ENCODE measurements around the gene GGN. TPM values are rescaled to one million over a fixed set of nuclear protein-coding genes. Genes with fewer than 3 reads are reported as not detected.
"Not testable (repeated sequence)": the region's sequence is repeated elsewhere in the genome, so short reads cannot be mapped to it uniquely, and the experiment has no call there.

Gene GGN
- polyA plus RNA-seq, 1 donor (not counting 4 experiments of a cell fraction or from before 2014, with no cell fraction given) = not detected

DNA sequence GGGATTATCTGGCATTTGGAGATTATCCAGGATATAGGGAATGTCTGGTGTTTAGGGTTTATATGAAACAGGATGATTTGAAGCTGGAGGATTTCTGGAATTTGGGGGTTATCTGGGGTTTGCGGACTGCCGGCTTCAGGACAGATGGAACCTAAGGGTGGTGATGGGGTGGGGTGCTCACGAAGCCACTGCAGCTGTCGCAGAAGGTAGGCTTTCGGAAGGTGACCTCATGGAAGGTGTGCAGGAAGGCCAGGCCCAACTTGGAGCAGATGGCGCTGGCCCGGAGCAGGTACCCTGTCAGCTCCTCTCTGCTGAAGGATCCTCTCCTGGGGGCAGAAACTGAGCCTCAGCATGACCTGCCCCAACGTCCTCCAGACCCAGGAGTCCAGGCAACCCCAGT is 24.7 kb upstream of the GGN start:
- Histone ChIP-seq H3K4me3 (ENCODE audit: control insufficient read depth in 2 of 3, extremely low read depth in 1 of 3, insufficient read depth in 2 of 3, low read depth in 1 of 3, low read length in 3 of 3) (no peak overlapping the region), H3K4me2 (ENCODE audit: control insufficient read depth, extremely low read depth, insufficient read depth, low read depth, low read length) (no peak overlapping the region), H3K4me1 (ENCODE audit: control insufficient read depth, extremely low read depth, insufficient read depth, low read length) (peaks cover 2% of the 10 kb centered on the region), H3K27ac (ENCODE audit: control insufficient read depth, insufficient read depth, low read length) (no peak overlapping the region), H3K27me3 (ENCODE audit: control insufficient read depth, extremely low read depth, insufficient read depth, low read length) (no peaks in the 10 kb centered on the region), H3K36me3 (ENCODE audit: control insufficient read depth in 2 of 2, extremely low read depth in 1 of 2, insufficient read depth in 2 of 2, low read length in 2 of 2) (no peaks in the 10 kb centered on the region), H3K79me2 (ENCODE audit: control insufficient read depth, insufficient read depth, low read length) (no peaks in the 10 kb centered on the region), H3K9ac (ENCODE audit: control insufficient read depth, extremely low read depth, insufficient read depth, low read length) (no peak overlapping the region), H4K20me1 (ENCODE audit: control insufficient read depth, extremely low read depth, insufficient read depth, low read length) (no peaks in the 10 kb centered on the region), H3K9me3 (ENCODE audit: control insufficient read depth, low read depth, low read length) (no peaks in the 10 kb centered on the region), H3K9me1 (ENCODE audit: control insufficient read depth, extremely low read depth, insufficient read depth, low read length) (no peaks in the 10 kb centered on the region), H2AFZ (ENCODE audit: control insufficient read depth, low read length) (no peak overlapping the region)
- TF ChIP-seq, protein P1, sequence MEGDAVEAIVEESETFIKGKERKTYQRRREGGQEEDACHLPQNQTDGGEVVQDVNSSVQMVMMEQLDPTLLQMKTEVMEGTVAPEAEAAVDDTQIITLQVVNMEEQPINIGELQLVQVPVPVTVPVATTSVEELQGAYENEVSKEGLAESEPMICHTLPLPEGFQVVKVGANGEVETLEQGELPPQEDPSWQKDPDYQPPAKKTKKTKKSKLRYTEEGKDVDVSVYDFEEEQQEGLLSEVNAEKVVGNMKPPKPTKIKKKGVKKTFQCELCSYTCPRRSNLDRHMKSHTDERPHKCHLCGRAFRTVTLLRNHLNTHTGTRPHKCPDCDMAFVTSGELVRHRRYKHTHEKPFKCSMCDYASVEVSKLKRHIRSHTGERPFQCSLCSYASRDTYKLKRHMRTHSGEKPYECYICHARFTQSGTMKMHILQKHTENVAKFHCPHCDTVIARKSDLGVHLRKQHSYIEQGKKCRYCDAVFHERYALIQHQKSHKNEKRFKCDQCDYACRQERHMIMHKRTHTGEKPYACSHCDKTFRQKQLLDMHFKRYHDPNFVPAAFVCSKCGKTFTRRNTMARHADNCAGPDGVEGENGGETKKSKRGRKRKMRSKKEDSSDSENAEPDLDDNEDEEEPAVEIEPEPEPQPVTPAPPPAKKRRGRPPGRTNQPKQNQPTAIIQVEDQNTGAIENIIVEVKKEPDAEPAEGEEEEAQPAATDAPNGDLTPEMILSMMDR (optimal IDR thresholded peaks at IDR 0.05 in 1 of 3, IDR thresholded peaks at IDR 0.05 in 1 of 3, conservative IDR thresholded peaks at IDR 0.05 in 1 of 3; ENCODE audit: extremely low read depth in 1 of 3, insufficient read depth in 2 of 3, low read length in 3 of 3) = no peak
- no peak for TF ChIP-seq EZH2 (IDR thresholded peaks at IDR 0.05; ENCODE audit: low read length)
- dilution Hi-C loops (cut with MboI; ENCODE audit: extremely low pct_ligation_motif_present, low sequenced_read_pairs) = no loop called here
- DNase-seq (ENCODE audit: low read depth, low spot score) (no peak), FAIRE-seq (no peak)

- H3K79me2 ChIP-seq (ENCODE audit: control insufficient read depth, insufficient read depth, low read length); H3K9me3 ChIP-seq (ENCODE audit: control insufficient read depth, low read depth, low read length); H3K4me2 ChIP-seq (ENCODE audit: control insufficient read depth, extremely low read depth, insufficient read depth, low read depth, low read length); H3K9me1 ChIP-seq (ENCODE audit: control insufficient read depth, extremely low read depth, insufficient read depth, low read length); DNase-seq (ENCODE audit: low read depth, low spot score); H3K27ac ChIP-seq (ENCODE audit: control insufficient read depth, insufficient read depth, low read length); dilution Hi-C loops (cut with MboI; ENCODE audit: extremely low pct_ligation_motif_present, low sequenced_read_pairs); H2AFZ ChIP-seq (ENCODE audit: control insufficient read depth, low read length); H3K4me3 ChIP-seq (ENCODE audit: control insufficient read depth in 2 of 3, extremely low read depth in 1 of 3, insufficient read depth in 2 of 3, low read depth in 1 of 3, low read length in 3 of 3); H3K9ac ChIP-seq (ENCODE audit: control insufficient read depth, extremely low read depth, insufficient read depth, low read length); H3K36me3 ChIP-seq (ENCODE audit: control insufficient read depth in 2 of 2, extremely low read depth in 1 of 2, insufficient read depth in 2 of 2, low read length in 2 of 2); H3K27me3 ChIP-seq (ENCODE audit: control insufficient read depth, extremely low read depth, insufficient read depth, low read length); H4K20me1 ChIP-seq (ENCODE audit: control insufficient read depth, extremely low read depth, insufficient read depth, low read length); H3K4me1 ChIP-seq (ENCODE audit: control insufficient read depth, extremely low read depth, insufficient read depth, low read length); FAIRE-seq: not testable (repeated sequence)
Measured at GRCh38 chr19:38411898-38412297, 24.1 kb upstream of the GGN start.

GRCh38 chr19:38411041-38411712 is 23.3 kb upstream of the GGN start:
- Histone ChIP-seq H4K20me1 (ENCODE audit: control insufficient read depth, extremely low read depth, insufficient read depth, low read length) (no peaks in the 10 kb centered on the region), H3K9ac (ENCODE audit: control insufficient read depth, extremely low read depth, insufficient read depth, low read length) (no peak overlapping the region), H3K79me2 (ENCODE audit: control insufficient read depth, insufficient read depth, low read length) (no peaks in the 10 kb centered on the region), H3K27me3 (ENCODE audit: control insufficient read depth, extremely low read depth, insufficient read depth, low read length) (no peaks in the 10 kb centered on the region), H3K9me1 (ENCODE audit: control insufficient read depth, extremely low read depth, insufficient read depth, low read length) (no peaks in the 10 kb centered on the region), H3K27ac (ENCODE audit: control insufficient read depth, insufficient read depth, low read length) (no peak overlapping the region), H3K4me1 (ENCODE audit: control insufficient read depth, extremely low read depth, insufficient read depth, low read length) (no peaks in the 10 kb centered on the region), H2AFZ (ENCODE audit: control insufficient read depth, low read length) (no peak overlapping the region), H3K36me3 (ENCODE audit: control insufficient read depth in 2 of 2, extremely low read depth in 1 of 2, insufficient read depth in 2 of 2, low read length in 2 of 2) (peaks cover 0 to 4% of the 10 kb centered on the region in 2 experiments), H3K9me3 (ENCODE audit: control insufficient read depth, low read depth, low read length) (no peaks in the 10 kb centered on the region), H3K4me2 (ENCODE audit: control insufficient read depth, extremely low read depth, insufficient read depth, low read depth, low read length) (no peak overlapping the region), H3K4me3 (ENCODE audit: control insufficient read depth in 2 of 3, extremely low read depth in 1 of 3, insufficient read depth in 2 of 3, low read depth in 1 of 3, low read length in 3 of 3) (no peak overlapping the region)
- DNase-seq (ENCODE audit: low read depth, low spot score) (no peak), FAIRE-seq (no peak)
- dilution Hi-C loops (cut with MboI; ENCODE audit: extremely low pct_ligation_motif_present, low sequenced_read_pairs) = no loop called here
- TF ChIP-seq, protein P1 (optimal IDR thresholded peaks at IDR 0.05 in 1 of 3, IDR thresholded peaks at IDR 0.05 in 1 of 3, conservative IDR thresholded peaks at IDR 0.05 in 1 of 3; ENCODE audit: extremely low read depth in 1 of 3, insufficient read depth in 2 of 3, low read length in 3 of 3) = no peak
- no peak for TF ChIP-seq EZH2 (IDR thresholded peaks at IDR 0.05; ENCODE audit: low read length)

DNA sequence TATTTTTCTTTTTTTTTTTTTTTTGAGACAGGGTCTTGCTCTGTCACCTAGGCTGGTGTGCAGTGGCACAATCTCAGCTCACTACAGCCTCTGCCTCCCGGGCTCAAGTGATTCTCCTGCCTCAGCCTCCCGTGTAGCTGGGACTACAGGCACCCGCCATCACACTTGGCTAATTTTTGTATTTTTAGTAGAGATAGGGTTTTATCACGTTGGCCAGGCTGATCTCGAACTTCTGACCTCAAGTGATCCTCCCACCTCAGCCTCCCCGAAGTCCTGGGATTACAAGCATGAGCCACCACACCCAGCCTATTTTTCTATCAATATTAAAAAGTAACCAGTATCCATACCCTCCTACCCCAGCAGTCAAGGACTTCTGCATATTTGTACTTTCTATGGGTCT is 22.6 kb upstream of the GGN start:
- H3K36me3 ChIP-seq (ENCODE audit: control insufficient read depth in 2 of 2, extremely low read depth in 1 of 2, insufficient read depth in 2 of 2, low read length in 2 of 2); DNase-seq (ENCODE audit: low read depth, low spot score); H4K20me1 ChIP-seq (ENCODE audit: control insufficient read depth, extremely low read depth, insufficient read depth, low read length); H3K79me2 ChIP-seq (ENCODE audit: control insufficient read depth, insufficient read depth, low read length); H3K9ac ChIP-seq (ENCODE audit: control insufficient read depth, extremely low read depth, insufficient read depth, low read length); H3K4me2 ChIP-seq (ENCODE audit: control insufficient read depth, extremely low read depth, insufficient read depth, low read depth, low read length); H3K9me3 ChIP-seq (ENCODE audit: control insufficient read depth, low read depth, low read length); H3K27ac ChIP-seq (ENCODE audit: control insufficient read depth, insufficient read depth, low read length); H3K4me1 ChIP-seq (ENCODE audit: control insufficient read depth, extremely low read depth, insufficient read depth, low read length); H3K27me3 ChIP-seq (ENCODE audit: control insufficient read depth, extremely low read depth, insufficient read depth, low read length); FAIRE-seq; H2AFZ ChIP-seq (ENCODE audit: control insufficient read depth, low read length); H3K9me1 ChIP-seq (ENCODE audit: control insufficient read depth, extremely low read depth, insufficient read depth, low read length); dilution Hi-C loops (cut with MboI; ENCODE audit: extremely low pct_ligation_motif_present, low sequenced_read_pairs); H3K4me3 ChIP-seq (ENCODE audit: control insufficient read depth in 2 of 3, extremely low read depth in 1 of 3, insufficient read depth in 2 of 3, low read depth in 1 of 3, low read length in 3 of 3): not testable (repeated sequence)
